Osteoblast (primary cell): Measurements from ENCODE around the gene TMEM215. TPM values are rescaled to one million over a fixed set of nuclear protein-coding genes. Genes with fewer than 3 reads are reported as not detected.

Source experiments
- DNase-seq: peaks from one replicate; pipeline ENCODE4 v3.0.0; 2011; ENCODE audit warnings: low spot score, mixed read lengths; ENCODE audit not compliant: insufficient read length; ENCODE audit errors: missing footprints
- H2AFZ ChIP-seq: 2 replicates; pipeline ENCODE4 v1.6.0; 2011; ENCODE audit warnings: mild to moderate bottlenecking, low read length
- H3K27ac ChIP-seq: 2 replicates; pipeline ENCODE4 v1.5.1; 2011; ENCODE audit warnings: mild to moderate bottlenecking, low read depth, low read length, moderate library complexity
- H3K27me3 ChIP-seq: 2 replicates; pipeline ENCODE4 v1.6.0; 2012; ENCODE audit warnings: mild to moderate bottlenecking, control low read depth, inconsistent platforms, low read length, moderate library complexity; ENCODE audit not compliant: insufficient read depth
- H3K36me3 ChIP-seq: 2 replicates; pipeline ENCODE4 v1.5.1; 2011; ENCODE audit warnings: mild to moderate bottlenecking, low read length, control low read depth, moderate library complexity; ENCODE audit not compliant: insufficient read depth
- H3K4me1 ChIP-seq: 2 replicates; pipeline ENCODE4 v1.5.1; 2011; ENCODE audit warnings: mild to moderate bottlenecking, low read length, control low read depth, moderate library complexity; ENCODE audit not compliant: insufficient read depth
- H3K4me2 ChIP-seq: 2 replicates; pipeline ENCODE4 v1.6.0; 2011; ENCODE audit warnings: mild to moderate bottlenecking, low read length; ENCODE audit not compliant: insufficient read depth
- H3K4me3 ChIP-seq: fragments of 200-600 bp; sonication (generic); 3 replicates; pipeline ENCODE4 v1.5.1; 2012; ENCODE audit warnings: mild to moderate bottlenecking, low read length, inconsistent platforms; ENCODE audit not compliant: insufficient read depth
- H3K79me2 ChIP-seq: 2 replicates; pipeline ENCODE4 v1.6.0; 2012; ENCODE audit warnings: mild to moderate bottlenecking, low read length, control low read depth, inconsistent platforms; ENCODE audit not compliant: insufficient read depth
- H3K9me3 ChIP-seq: 2 replicates; pipeline ENCODE4 v1.5.1; 2011; ENCODE audit warnings: low read depth, low read length, control low read depth
- H4K20me1 ChIP-seq: 2 replicates; pipeline ENCODE4 v1.6.0; 2012; ENCODE audit warnings: mild to moderate bottlenecking, low read length, control low read depth; ENCODE audit not compliant: insufficient read depth
- total RNA-seq: library from RNA; depleted of rRNA; stranded (reverse); fragments of >200 nt; gene quantifications from 2 replicates; pipeline ENCODE4 v1.2.3, GENCODE V29; 2012
- TF ChIP-seq, protein P1 (sequence below): IDR thresholded peaks from 2 replicates; pipeline ENCODE4 v1.5.1; 2011; ENCODE audit warnings: mild to moderate bottlenecking, low read depth, low read length, moderate library complexity; ENCODE audit errors: extremely low read depth

The TMEM215 gene
- total RNA-seq, 1 donor = not detected

DNA sequence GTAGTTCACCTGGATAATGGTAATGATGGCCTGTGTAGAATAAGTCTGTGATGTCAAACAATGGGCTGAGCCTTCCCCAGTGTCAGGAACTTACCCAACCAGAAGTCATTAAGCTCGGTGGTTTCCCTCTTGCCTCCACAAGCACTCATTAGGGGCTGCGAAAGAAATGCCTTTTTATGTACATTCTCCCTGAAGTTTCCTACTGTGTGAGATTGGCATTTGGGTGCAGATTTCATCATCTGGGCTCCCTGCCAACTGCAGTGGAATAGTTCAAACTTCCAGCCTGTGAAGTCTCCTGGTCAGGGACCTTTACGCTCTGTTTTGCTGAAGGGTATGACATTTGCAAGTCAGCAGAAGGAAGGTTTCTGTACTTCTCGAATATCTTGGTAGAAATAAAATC, 41.6 kb upstream of the TMEM215 start:
- Histone ChIP-seq H3K4me1 (no peaks in the 10 kb centered on the region), H3K79me2 (no peaks in the 10 kb centered on the region), H4K20me1 (no peaks in the 10 kb centered on the region), H3K4me2 (no peak overlapping the region), H3K27ac (no peak overlapping the region), H3K4me3 (no peak overlapping the region), H3K9me3 (no peaks in the 10 kb centered on the region), H3K36me3 (no peaks in the 10 kb centered on the region), H3K27me3 (no peaks in the 10 kb centered on the region), H2AFZ (no peak overlapping the region)
- DNase-seq = no peak
- TF ChIP-seq, protein P1, sequence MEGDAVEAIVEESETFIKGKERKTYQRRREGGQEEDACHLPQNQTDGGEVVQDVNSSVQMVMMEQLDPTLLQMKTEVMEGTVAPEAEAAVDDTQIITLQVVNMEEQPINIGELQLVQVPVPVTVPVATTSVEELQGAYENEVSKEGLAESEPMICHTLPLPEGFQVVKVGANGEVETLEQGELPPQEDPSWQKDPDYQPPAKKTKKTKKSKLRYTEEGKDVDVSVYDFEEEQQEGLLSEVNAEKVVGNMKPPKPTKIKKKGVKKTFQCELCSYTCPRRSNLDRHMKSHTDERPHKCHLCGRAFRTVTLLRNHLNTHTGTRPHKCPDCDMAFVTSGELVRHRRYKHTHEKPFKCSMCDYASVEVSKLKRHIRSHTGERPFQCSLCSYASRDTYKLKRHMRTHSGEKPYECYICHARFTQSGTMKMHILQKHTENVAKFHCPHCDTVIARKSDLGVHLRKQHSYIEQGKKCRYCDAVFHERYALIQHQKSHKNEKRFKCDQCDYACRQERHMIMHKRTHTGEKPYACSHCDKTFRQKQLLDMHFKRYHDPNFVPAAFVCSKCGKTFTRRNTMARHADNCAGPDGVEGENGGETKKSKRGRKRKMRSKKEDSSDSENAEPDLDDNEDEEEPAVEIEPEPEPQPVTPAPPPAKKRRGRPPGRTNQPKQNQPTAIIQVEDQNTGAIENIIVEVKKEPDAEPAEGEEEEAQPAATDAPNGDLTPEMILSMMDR = no peak

DNA sequence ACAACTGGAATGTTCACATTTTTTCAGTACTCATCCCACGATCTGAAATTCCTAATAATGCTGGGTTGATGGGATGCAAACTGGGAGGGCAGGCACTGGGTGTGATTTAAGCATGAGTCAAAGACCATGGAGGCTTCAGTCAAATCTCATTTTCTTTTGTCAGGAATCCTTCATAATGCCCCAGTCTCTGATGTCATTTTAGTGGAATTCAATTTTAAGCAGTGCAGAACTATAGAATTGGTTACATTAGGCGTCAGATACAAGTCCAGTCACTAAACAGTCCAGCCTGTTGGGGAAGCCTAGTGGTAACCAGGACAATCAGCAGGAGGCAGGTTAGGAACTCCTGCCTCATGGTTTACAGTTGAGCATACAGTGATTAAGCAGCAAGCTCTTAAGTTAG, 41.0 kb upstream of the TMEM215 start:
- Histone ChIP-seq H3K79me2 (no peaks in the 10 kb centered on the region), H3K4me3 (no peak overlapping the region), H3K4me1 (no peaks in the 10 kb centered on the region), H3K36me3 (no peaks in the 10 kb centered on the region), H3K27me3 (no peaks in the 10 kb centered on the region), H3K27ac (no peak overlapping the region), H3K9me3 (no peaks in the 10 kb centered on the region), H3K4me2 (no peak overlapping the region), H2AFZ (no peak overlapping the region), H4K20me1 (no peaks in the 10 kb centered on the region)
- TF ChIP-seq, protein P1 = no peak
- no peak for DNase-seq

DNA sequence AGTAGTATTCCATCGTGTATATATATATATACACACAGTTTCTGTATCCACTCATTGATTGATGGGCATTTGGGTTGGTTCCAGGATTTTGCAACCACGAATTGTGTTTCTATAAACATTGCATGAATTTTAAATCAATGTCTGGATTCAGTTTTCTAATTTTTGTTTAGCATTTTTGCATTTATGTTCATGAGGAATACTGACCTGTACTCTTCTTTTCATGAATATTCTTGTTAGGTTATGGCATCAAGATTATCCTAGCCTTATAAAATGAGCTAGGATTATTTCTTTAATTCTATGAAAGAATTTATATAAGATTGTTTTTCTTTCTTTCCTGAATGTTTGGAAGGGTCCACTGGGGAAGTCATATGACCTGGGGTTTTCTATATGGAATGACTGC, 35.3 kb upstream of the TMEM215 start:
- Histone ChIP-seq H3K27ac (no peak overlapping the region), H3K4me1 (no peaks in the 10 kb centered on the region), H3K27me3 (no peaks in the 10 kb centered on the region), H4K20me1 (no peaks in the 10 kb centered on the region), H3K36me3 (no peaks in the 10 kb centered on the region), H3K4me3 (no peak overlapping the region), H3K4me2 (no peak overlapping the region), H2AFZ (no peak overlapping the region), H3K9me3 (no peaks in the 10 kb centered on the region), H3K79me2 (no peaks in the 10 kb centered on the region)
- DNase-seq = no peak
- TF ChIP-seq, protein P1 = no peak

DNA sequence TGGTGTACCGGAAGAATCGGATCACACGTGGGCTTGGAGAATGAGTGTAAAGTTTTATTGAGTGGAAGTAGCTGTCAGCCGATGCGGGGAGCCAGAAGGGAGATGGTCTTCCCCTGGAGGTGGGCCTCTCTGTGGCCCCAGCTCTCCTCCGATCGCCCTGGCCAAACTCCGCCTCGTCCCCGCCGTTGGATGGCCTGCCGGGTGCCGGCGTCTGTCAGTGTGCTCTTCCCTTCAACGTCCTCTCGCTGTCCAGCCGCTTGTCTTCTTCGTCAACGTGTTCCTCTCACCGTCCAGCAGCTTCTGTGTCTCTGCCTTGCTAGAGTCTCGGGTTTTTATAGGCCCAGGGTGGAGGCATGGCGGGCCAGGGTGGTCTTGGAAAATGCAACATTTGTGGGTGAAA, 27.6 kb upstream of the TMEM215 start:
- Histone ChIP-seq H3K79me2 (no peaks in the 10 kb centered on the region), H3K27me3 (no peaks in the 10 kb centered on the region), H2AFZ (no peak overlapping the region), H3K27ac (no peak overlapping the region), H3K4me2 (no peak overlapping the region), H4K20me1 (no peaks in the 10 kb centered on the region), H3K4me3 (no peak overlapping the region), H3K4me1 (no peaks in the 10 kb centered on the region), H3K9me3 (no peaks in the 10 kb centered on the region), H3K36me3 (no peaks in the 10 kb centered on the region)
- DNase-seq = no peak
- TF ChIP-seq, protein P1 = no peak
